OCI-LY3 (cell line): ENCODE data around the gene WDR20.

ENCODE experiments used
- CTCF ChIP-seq: fragments of 200-600, 300-600 bp; sonication (generic); IDR thresholded peaks from 2 replicates; pipeline ENCODE4 v1.5.1; 2014; ENCODE audit warnings: antibody characterized with exemption, low read length, low read depth
- EZH2phosphoT487 ChIP-seq: fragments of 200-600 bp; shearing (Covaris generic); IDR thresholded peaks from 2 replicates; pipeline ENCODE4 v1.6.1; 2018; ENCODE audit warnings: antibody characterized with exemption, mixed run types, low read depth

GRCh38 chr14:102103062-102103695, 36.5 kb upstream of the WDR20 start:
- no peak for TF ChIP-seq CTCF
- no peak for TF ChIP-seq EZH2phosphoT487
